Measurements from ENCODE around the gene SH2D4B. TPM values are rescaled to one million over a fixed set of nuclear protein-coding genes. Genes with fewer than 3 reads are reported as not detected.

Gene SH2D4B
- total RNA-seq, 1 experiment from 2014 or later = 0.05 TPM

- DNase-seq (ENCODE audit: low read depth) = peak; percentile 49
These were observed 146.6 kb downstream of the SH2D4B start for GRCh38 chr10:80684259-80684658.

GRCh38 chr10:80685355-80685754 is 147.7 kb downstream of the SH2D4B start:
- no peak for DNase-seq (ENCODE audit: low read depth)

- no peak for DNase-seq (ENCODE audit: low read depth)
These were observed 149.2 kb downstream of the SH2D4B start for GRCh38 chr10:80686734-80687475.

GRCh38 chr10:80687476-80687789 is 149.7 kb downstream of the SH2D4B start:
- DNase-seq (ENCODE audit: low read depth) = no peak

GRCh38 chr10:80690434-80690833 is 152.7 kb downstream of the SH2D4B start:
- DNase-seq (ENCODE audit: low read depth) = no peak

- DNase-seq (ENCODE audit: low read depth) = no peak
These were observed 153.7 kb downstream of the SH2D4B start for GRCh38 chr10:80691441-80691840.

GRCh38 chr10:80693565-80693964 is 155.9 kb downstream of the SH2D4B start:
- no peak for DNase-seq (ENCODE audit: low read depth)

GRCh38 chr10:80694930-80695329 is 157.2 kb downstream of the SH2D4B start:
- no peak for DNase-seq (ENCODE audit: low read depth)

Other genes starting within 250 kb of the SH2D4B start
- 0.13 and 0.94 TPM in 2 replicates for gene MAT1A, start 248.2 kb upstream of the SH2D4B start, total RNA-seq (2014; rRNA removed; shearing (Covaris generic))
- gene DYDC1, start 181.1 kb upstream of the SH2D4B start, total RNA-seq (2014; rRNA removed; shearing (Covaris generic)) = not detected in 2 replicates
- 0.20 and 0.53 TPM in 2 replicates for gene DYDC2, start 181.1 kb upstream of the SH2D4B start, total RNA-seq (2014; rRNA removed; shearing (Covaris generic))
- 0.07 and 0.39 TPM in 2 replicates for gene PRXL2A, start 129.4 kb upstream of the SH2D4B start, total RNA-seq (2014; rRNA removed; shearing (Covaris generic))
- gene TSPAN14, start 83.6 kb upstream of the SH2D4B start, total RNA-seq (2014; rRNA removed; shearing (Covaris generic)) = 26.8 and 43.1 TPM in 2 replicates

All from HT1080 (cell line).